H1 (cell line): ENCODE results near the gene H2AZ1. TPM values are rescaled to one million over a fixed set of nuclear protein-coding genes. Genes with fewer than 3 reads are reported as not detected.

ENCODE experiments used
- KDM1A ChIP-seq: fragments of 200-600, 300-600 bp; sonication (generic); IDR thresholded peaks from 2 replicates; pipeline ENCODE4 v1.7.1; 2016; ENCODE audit warnings: mild to moderate bottlenecking, low read length, borderline replicate concordance
- polyA plus RNA-seq, 7 experiments: library from polyadenylated mRNA; depleted of rRNA in 3 of 7; stranded (reverse) in 5 of 7; unstranded in 2 of 7; fragments of >200 nt in 5 of 7; fragments of 200-250 nt in 2 of 7; gene quantifications; 1 replicate in 5 of 7; 2 replicates in 1 of 7; 4 replicates in 1 of 7; pipeline versions ENCODE4 v1.2.1 to v1.2.3, GENCODE V29; 2011 to 2013; ENCODE audit warnings: missing spikeins in 2 of 7, mixed read lengths in 2 of 7
- total RNA-seq: library from RNA; stranded (reverse); fragmentation: NEBNext Ultra II Directional; extraction: Animal tissue kit (Norgen Biotek cat#: 25700); gene quantifications from 2 replicates; pipeline ENCODE4 v1.2.1, GENCODE V29; 2021

Gene H2AZ1
- total and polyA plus RNA-seq, 2 of the 8 experiments (the other 6 are each of a cell fraction or from before 2014, with no cell fraction given): 831 to 898 TPM

- TF ChIP-seq KDM1A: no peak
These were observed 759 bp downstream of the H2AZ1 start (continued) for GRCh38 chr4:99949034-99949998.
